Neural progenitor cell (in vitro differentiated cells): ENCODE data around the gene PPARG.

Source experiments
- EZH2phosphoT487 ChIP-seq: fragments of 200-600 bp; sonication (generic); IDR thresholded peaks from 2 replicates; pipeline ENCODE4 v1.6.1; 2017; ENCODE audit warnings: antibody characterized with exemption
- TF ChIP-seq, protein P1 (sequence below): fragments of 200-600 bp; sonication (generic); IDR thresholded peaks from 2 replicates; pipeline ENCODE4 v1.5.1; 2017; ENCODE audit warnings: antibody characterized with exemption, mild to moderate bottlenecking

DNA sequence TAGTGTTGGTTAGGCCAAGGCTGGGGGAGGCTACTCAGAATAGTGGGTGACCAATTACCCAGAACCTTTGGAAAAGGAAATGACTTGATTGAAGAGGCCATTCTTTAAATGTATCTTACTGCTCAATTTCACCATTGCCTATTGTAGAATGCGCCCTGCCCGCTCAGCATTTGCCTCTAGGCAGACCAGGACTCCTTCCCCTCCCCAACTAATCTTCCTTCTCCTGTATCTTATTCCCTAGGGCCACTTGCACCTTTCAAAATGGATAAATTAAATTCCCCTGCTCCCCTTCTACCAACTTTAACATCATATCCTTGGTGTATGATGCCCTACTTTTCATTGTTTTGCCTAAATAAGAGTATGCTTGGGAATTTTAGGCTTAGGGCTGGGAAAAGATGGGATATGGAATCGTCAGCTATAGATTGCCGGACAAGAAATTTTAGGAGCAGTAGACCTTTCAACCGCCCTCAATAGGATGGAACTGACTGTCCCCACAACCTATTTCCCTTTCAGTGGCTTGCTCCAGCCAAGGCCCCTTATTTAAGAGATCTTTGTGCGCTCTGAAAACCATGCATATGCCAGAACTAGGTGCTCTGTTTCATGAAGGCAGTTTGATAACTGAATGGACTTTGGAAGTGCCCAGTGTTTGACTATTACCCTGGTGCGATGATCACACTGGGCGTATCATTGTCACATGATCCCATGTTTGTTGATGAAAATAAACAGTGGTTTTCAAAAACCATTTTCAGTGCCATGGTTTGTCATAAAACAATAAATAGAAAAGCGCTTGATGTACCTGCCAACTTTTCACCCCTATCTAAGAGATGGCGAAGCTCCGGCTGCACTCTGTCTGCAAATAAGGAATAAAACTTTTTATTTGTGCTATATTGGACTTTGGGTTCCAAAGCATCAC lies 121.1 kb downstream of the PPARG start:
- TF ChIP-seq EZH2phosphoT487: no peak
- TF ChIP-seq, protein P1, sequence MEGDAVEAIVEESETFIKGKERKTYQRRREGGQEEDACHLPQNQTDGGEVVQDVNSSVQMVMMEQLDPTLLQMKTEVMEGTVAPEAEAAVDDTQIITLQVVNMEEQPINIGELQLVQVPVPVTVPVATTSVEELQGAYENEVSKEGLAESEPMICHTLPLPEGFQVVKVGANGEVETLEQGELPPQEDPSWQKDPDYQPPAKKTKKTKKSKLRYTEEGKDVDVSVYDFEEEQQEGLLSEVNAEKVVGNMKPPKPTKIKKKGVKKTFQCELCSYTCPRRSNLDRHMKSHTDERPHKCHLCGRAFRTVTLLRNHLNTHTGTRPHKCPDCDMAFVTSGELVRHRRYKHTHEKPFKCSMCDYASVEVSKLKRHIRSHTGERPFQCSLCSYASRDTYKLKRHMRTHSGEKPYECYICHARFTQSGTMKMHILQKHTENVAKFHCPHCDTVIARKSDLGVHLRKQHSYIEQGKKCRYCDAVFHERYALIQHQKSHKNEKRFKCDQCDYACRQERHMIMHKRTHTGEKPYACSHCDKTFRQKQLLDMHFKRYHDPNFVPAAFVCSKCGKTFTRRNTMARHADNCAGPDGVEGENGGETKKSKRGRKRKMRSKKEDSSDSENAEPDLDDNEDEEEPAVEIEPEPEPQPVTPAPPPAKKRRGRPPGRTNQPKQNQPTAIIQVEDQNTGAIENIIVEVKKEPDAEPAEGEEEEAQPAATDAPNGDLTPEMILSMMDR: no peak
